B cell (primary cell): ENCODE results near the gene PRTG. TPM values are rescaled to one million over a fixed set of nuclear protein-coding genes. Genes with fewer than 3 reads are reported as not detected.

ENCODE experiments used
- ATAC-seq: fragments of 200-7000 bp; cut with Tn5 transposase; one replicate; pipeline ENCODE4 v1.10.0; 2021; ENCODE audit warnings: low read depth, mild to moderate bottlenecking, moderate number of reproducible peaks, moderate library complexity
- CTCF ChIA-PET: fragments of 350-600 bp; sonication (Branson Sonifier 250); formaldehyde crosslinking; loops from one replicate; lab custom pipeline; 2021; ENCODE audit warnings: antibody characterized with exemption, inconsistent platforms; lab: Charles Lee
- POLR2A ChIA-PET: fragments of 350-600 bp; sonication (Branson Sonifier 250); formaldehyde crosslinking; loops from one replicate; lab custom pipeline; 2021; ENCODE audit warnings: antibody characterized with exemption; lab: Charles Lee
- DNase-seq: peaks from one replicate; pipeline ENCODE4 v3.0.0; 2013
- H2AFZ ChIP-seq: 2 replicates; pipeline ENCODE4 v1.6.1; 2012; ENCODE audit warnings: mild to moderate bottlenecking, low read depth, low read length; ENCODE audit not compliant: insufficient read depth, poor library complexity, severe bottlenecking
- H3K27ac ChIP-seq, 2 donors: 1 replicate in 1 of 2; 2 replicates in 1 of 2; pipeline ENCODE4 v1.5.1; 2012 to 2013; ENCODE audit warnings: low read length in 2 of 2, mild to moderate bottlenecking in 2 of 2, moderate library complexity in 1 of 2
- H3K27me3 ChIP-seq, 4 experiments: fragments of 200-600 bp in 1 of 4; sonication (generic) in 1 of 4; replicated peaks in 1 of 4; 1 replicate in 2 of 4; 2 replicates in 2 of 4; pipeline versions ENCODE4 v1.6.1 to v1.7.0; 2013 to 2016; ENCODE audit warnings: low read length in 3 of 4, mild to moderate bottlenecking in 2 of 4, mixed read lengths in 1 of 4, moderate library complexity in 1 of 4; ENCODE audit not compliant: insufficient read depth in 4 of 4, control insufficient read depth in 3 of 4; ENCODE audit errors: control extremely low read depth in 1 of 4
- H3K36me3 ChIP-seq, 2 experiments: replicated peaks in 1 of 2; 1 replicate in 1 of 2; 2 replicates in 1 of 2; pipeline versions ENCODE4 v1.6.1 to v1.7.1; 2013; ENCODE audit warnings: low read length in 1 of 2; ENCODE audit not compliant: insufficient read depth in 2 of 2, control insufficient read depth in 1 of 2; ENCODE audit errors: control extremely low read depth in 1 of 2, extremely low read depth in 1 of 2
- H3K4me1 ChIP-seq, 2 donors: fragments of 200-600 bp in 1 of 2; sonication (generic) in 1 of 2; 1 replicate in 1 of 2; 2 replicates in 1 of 2; pipeline versions ENCODE4 v1.5.1 to v1.6.1; 2013 to 2017; ENCODE audit warnings: low read length in 2 of 2; ENCODE audit not compliant: control insufficient read depth in 2 of 2, insufficient read depth in 2 of 2
- H3K4me2 ChIP-seq: replicated peaks from 2 replicates; pipeline ENCODE3; 2012; ENCODE audit warnings: mild to moderate bottlenecking, low read depth, low read length; ENCODE audit not compliant: poor library complexity, severe bottlenecking
- H3K4me3 ChIP-seq, 5 experiments: fragments of 200-600 bp in 1 of 5; sonication (generic) in 1 of 5; 1 replicate in 3 of 5; 2 replicates in 2 of 5; pipeline versions ENCODE4 v1.5.1 to v1.7.0; 2011 to 2016; ENCODE audit warnings: low read length in 4 of 5, mild to moderate bottlenecking in 4 of 5, low read depth in 2 of 5, control low read depth in 1 of 5, moderate library complexity in 1 of 5; ENCODE audit not compliant: insufficient read depth in 1 of 5; ENCODE audit errors: control extremely low read depth in 1 of 5, extremely low read depth in 1 of 5
- H3K79me2 ChIP-seq: fragments of 200-600 bp; sonication (generic); one replicate; pipeline ENCODE4 v1.6.0; 2016; ENCODE audit warnings: low read length; ENCODE audit not compliant: control insufficient read depth, insufficient read depth
- H3K9ac ChIP-seq: fragments of 200-600 bp; sonication (generic); 2 replicates; pipeline ENCODE4 v1.6.1; 2017; ENCODE audit warnings: mild to moderate bottlenecking, low read length, moderate library complexity
- H3K9me3 ChIP-seq, 3 donors: one replicate each; pipeline versions ENCODE4 v1.6.1 to v1.7.1; 2013; ENCODE audit warnings: low read length in 2 of 3; ENCODE audit not compliant: control insufficient read depth in 2 of 3, insufficient read depth in 1 of 3; ENCODE audit errors: control extremely low read depth in 1 of 3
- H4K20me1 ChIP-seq: 2 replicates; pipeline ENCODE4 v1.6.0; 2012; ENCODE audit warnings: mild to moderate bottlenecking, low read length; ENCODE audit not compliant: insufficient read depth, control insufficient read depth, poor library complexity, severe bottlenecking
- H3K27ac Mint-ChIP-seq: one replicate; pipeline ENCODE4 v1.8.0; 2021; ENCODE audit warnings: mixed read lengths
- H3K27me3 Mint-ChIP-seq: one replicate; pipeline ENCODE4 v1.8.0; 2021; ENCODE audit warnings: mixed read lengths
- H3K4me1 Mint-ChIP-seq: one replicate; pipeline ENCODE4 v1.8.0; 2021; ENCODE audit warnings: mixed read lengths
- H3K4me3 Mint-ChIP-seq: one replicate; pipeline ENCODE4 v1.8.0; 2021; ENCODE audit warnings: mixed read lengths
- H3K9me3 Mint-ChIP-seq: one replicate; pipeline ENCODE4 v1.8.0; 2022; ENCODE audit warnings: mixed read lengths; ENCODE audit not compliant: insufficient read depth
- EZH2 ChIP-seq: IDR thresholded peaks from 2 replicates; pipeline ENCODE4 v1.6.1; 2012; ENCODE audit warnings: borderline replicate concordance, low read depth, mild to moderate bottlenecking, moderate library complexity, low read length; ENCODE audit not compliant: insufficient read depth, poor library complexity, severe bottlenecking
- WGBS: methylation state at CpG from one replicate; pipeline ENCODE4 v1.1.5; 2013; ENCODE audit warnings: missing lambda C conversion rate; ENCODE audit not compliant: insufficient coverage; 5-methylcytosine and 5-hydroxymethylcytosine counted together
- intact Hi-C: fragments of 100-400 bp; cut with micrococcal nuclease; formaldehyde crosslinking; loops from one replicate; pipeline ENCODE4 v1.10.0; 2022
- polyA plus RNA-seq: library from polyadenylated mRNA; depleted of rRNA; stranded (reverse); fragments of >200 nt; gene quantifications from 2 replicates; pipeline ENCODE4 v1.2.3, GENCODE V29; 2012
- total RNA-seq, 2 donors: library from RNA; stranded (reverse); fragments of 120-200 nt in 1 of 2; gene quantifications; 1 replicate in 1 of 2; 2 replicates in 1 of 2; pipeline versions ENCODE4 v1.2.3 to v1.2.4, GENCODE V29; 2013 to 2022
- TF ChIP-seq, protein P1 (sequence below): fragments of 200-600 bp; IDR thresholded peaks from one replicate; pipeline ENCODE4 v1.8.0; 2022; ENCODE audit warnings: antibody characterized with exemption, mild to moderate bottlenecking

The PRTG gene
- total and polyA plus RNA-seq, 2 donors (not counting 1 experiment from before 2014, with no cell fraction given), result not detected

- Histone ChIP-seq H3K79me2 (no peaks in the 10 kb centered on the region), H3K4me2 (no peak overlapping the region), H3K9ac (no peak overlapping the region), H3K4me1 (no peaks in the 10 kb centered on the region), H4K20me1 (no peaks in the 10 kb centered on the region), H3K27me3 (peaks cover 0 to 6% (median 0%) of the 10 kb centered on the region in 4 experiments), H3K9me3 (peaks cover 0 to 11% (median 4%) of the 10 kb centered on the region in 3 donors), H3K27ac (no peak overlapping the region), H3K4me3 (no peak overlapping the region), H2AFZ (no peak overlapping the region), H3K36me3 (no peaks in the 10 kb centered on the region)
- no peak overlapping the region for H3K4me3 Mint-ChIP-seq
- CTCF ChIA-PET, result interaction anchor here (0.6 kb wide), 1 partner anchor 560 kb away, joined by 3 read pairs; no protein-coding TSS in a partner anchor
- H3K4me1 Mint-ChIP-seq, result no peaks in the 10 kb centered on the region
- no peak for ATAC-seq
- intact Hi-C loops, result no loop called here
- WGBS, result 76% methylated on average over 2 of the region's 3 CpGs
- no peak for TF ChIP-seq EZH2
- TF ChIP-seq, protein P1, sequence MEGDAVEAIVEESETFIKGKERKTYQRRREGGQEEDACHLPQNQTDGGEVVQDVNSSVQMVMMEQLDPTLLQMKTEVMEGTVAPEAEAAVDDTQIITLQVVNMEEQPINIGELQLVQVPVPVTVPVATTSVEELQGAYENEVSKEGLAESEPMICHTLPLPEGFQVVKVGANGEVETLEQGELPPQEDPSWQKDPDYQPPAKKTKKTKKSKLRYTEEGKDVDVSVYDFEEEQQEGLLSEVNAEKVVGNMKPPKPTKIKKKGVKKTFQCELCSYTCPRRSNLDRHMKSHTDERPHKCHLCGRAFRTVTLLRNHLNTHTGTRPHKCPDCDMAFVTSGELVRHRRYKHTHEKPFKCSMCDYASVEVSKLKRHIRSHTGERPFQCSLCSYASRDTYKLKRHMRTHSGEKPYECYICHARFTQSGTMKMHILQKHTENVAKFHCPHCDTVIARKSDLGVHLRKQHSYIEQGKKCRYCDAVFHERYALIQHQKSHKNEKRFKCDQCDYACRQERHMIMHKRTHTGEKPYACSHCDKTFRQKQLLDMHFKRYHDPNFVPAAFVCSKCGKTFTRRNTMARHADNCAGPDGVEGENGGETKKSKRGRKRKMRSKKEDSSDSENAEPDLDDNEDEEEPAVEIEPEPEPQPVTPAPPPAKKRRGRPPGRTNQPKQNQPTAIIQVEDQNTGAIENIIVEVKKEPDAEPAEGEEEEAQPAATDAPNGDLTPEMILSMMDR, result no peak
- H3K27ac Mint-ChIP-seq, result no peak overlapping the region
- POLR2A ChIA-PET, result no interaction called here
- peaks cover 8% of the 10 kb centered on the region for H3K27me3 Mint-ChIP-seq
- H3K9me3 Mint-ChIP-seq, result peaks cover 9% of the 10 kb centered on the region
- DNase-seq, result no peak
These were observed 48.8 kb upstream of the PRTG start for GRCh38 chr15:55791551-55792400.

DNA sequence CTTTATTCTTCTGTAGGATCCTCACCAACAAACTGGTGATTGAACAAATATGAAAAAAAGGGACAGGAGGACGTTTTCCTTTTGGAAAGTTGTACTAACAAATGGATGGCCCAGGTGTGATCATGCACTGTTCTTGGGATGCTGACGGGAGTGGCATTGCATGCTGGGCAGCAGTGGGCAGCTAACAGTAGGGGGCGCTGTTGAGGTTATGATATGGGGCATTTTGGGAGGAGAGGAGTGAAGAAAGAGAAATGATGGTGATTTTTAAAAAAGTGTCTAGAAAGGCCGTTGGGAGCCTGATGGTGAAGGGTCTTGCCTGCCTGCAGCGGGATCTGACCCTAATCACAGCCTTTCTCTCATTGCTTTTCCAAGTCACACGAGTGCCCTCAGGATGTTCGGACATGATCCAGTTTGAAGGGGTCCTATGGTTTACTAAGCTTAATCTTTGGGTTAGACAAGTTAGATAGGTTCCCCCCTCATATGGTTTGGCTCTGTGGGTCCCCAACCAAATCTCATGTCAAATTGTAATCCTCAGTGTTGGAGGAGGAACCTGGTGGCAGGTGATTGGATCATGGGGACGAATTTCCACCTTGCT is 46.2 kb upstream of the PRTG start:
- TF ChIP-seq EZH2, result no peak
- TF ChIP-seq, protein P1, result peak; percentile 29
- H4K20me1 ChIP-seq, result no peaks in the 10 kb centered on the region
- H3K9me3 Mint-ChIP-seq, result peaks cover 7% of the 10 kb centered on the region
- H3K9ac ChIP-seq, result no peak overlapping the region
- H3K4me2 ChIP-seq, result no peak overlapping the region
- H3K4me3 Mint-ChIP-seq, result no peak overlapping the region
- no peaks in the 10 kb centered on the region for H3K79me2 ChIP-seq
- no peak overlapping the region for H3K27ac ChIP-seq
- no peak for ATAC-seq
- no peak overlapping the region for H2AFZ ChIP-seq
- no peaks in the 10 kb centered on the region for H3K27me3 ChIP-seq
- H3K4me1 ChIP-seq, result no peaks in the 10 kb centered on the region
- DNase-seq, result no peak
- H3K27me3 Mint-ChIP-seq, result peaks cover 8% of the 10 kb centered on the region
- ChIA-PET POLR2A (no interaction called here), CTCF (interaction anchor here (1.6 kb wide), 1 partner anchor 14 kb away, joined by 4 read pairs; no protein-coding TSS in a partner anchor)
- 80% methylated on average over 4 of the region's 8 CpGs for WGBS
- no peaks in the 10 kb centered on the region for H3K4me1 Mint-ChIP-seq
- H3K36me3 ChIP-seq, result no peaks in the 10 kb centered on the region
- no peak overlapping the region for H3K27ac Mint-ChIP-seq
- no peak overlapping the region for H3K4me3 ChIP-seq
- intact Hi-C loops, result no loop called here
- peaks cover 0 to 8% (median 0%) of the 10 kb centered on the region in 3 donors for H3K9me3 ChIP-seq
